Activated gamma-delta T cell (primary cell): ENCODE data around the gene SENP1.

Experiments used
- DNase-seq: peaks from one replicate; lab custom pipeline; 2025; lab: John Stamatoyannopoulos, UW

Gene SENP1

DNA sequence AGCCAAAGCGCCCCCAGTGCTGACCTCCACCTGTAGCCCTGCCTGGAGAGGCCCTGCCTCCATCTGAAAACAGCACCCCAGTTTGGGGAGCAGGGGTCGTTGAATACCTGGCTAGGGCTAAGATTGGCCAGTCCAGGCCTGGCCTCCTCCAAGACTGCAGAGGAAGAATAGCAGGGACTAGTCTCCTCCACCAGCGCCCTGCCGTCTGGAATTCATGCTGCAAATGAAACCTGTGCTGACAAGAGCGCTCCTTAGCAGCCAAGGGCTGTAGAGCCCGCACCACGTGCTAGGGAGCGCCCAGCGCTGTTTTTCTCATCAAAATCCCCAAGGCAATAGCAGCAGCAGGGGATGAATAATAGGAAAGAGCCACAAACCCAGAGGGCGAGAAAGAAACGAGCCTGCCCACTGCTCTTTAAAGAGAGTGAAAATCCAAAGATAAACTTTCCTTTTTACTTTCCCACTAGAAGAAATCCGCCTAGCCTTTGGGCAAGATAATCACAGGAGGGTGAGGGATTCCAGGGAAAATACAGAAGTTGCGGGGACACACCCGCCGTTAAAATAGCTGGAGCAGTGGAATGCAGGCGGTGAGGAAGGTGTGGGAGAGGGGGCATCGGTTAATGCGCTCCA is 104.9 kb downstream of the SENP1 start:
- no peak for DNase-seq

DNA sequence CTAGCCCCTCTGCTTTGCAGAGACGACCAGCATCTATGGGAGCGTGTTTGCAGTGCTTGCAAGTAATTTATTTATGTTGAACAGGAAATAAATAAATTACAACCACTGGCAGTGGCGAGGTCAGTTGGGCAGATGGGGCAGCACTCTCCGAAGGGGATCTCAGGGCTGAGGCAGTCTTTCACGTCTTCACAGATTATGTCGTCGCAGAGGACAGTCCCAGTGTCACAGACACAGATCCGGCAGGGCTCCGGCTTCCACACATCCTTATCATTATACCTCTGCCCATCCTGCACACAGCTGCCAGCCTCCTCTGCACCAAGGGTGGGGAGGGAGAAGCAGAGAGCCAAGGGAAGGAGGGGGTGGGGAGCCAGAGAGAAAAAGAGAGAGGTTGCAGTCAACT is 106.1 kb downstream of the SENP1 start:
- DNase-seq: no peak

DNA sequence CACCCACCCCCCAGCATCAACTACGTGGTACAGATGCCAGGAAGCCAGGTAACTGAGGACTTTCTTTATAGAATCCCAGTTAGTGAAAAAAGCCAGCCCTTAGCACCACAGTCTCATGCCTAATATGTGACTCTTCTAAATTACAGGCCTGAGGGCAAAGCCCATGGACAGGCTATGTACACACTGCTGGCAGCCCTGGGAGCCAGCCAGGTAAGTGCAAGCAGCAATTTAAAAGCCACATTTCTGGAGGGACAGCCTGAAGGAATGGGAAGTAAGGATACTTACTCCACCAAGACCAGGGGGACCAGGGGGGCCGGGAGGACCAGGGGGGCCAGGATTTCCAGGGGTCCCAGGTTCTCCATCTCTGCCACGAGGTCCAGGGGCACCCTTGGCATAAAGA is 108.6 kb downstream of the SENP1 start:
- no peak for DNase-seq

DNA sequence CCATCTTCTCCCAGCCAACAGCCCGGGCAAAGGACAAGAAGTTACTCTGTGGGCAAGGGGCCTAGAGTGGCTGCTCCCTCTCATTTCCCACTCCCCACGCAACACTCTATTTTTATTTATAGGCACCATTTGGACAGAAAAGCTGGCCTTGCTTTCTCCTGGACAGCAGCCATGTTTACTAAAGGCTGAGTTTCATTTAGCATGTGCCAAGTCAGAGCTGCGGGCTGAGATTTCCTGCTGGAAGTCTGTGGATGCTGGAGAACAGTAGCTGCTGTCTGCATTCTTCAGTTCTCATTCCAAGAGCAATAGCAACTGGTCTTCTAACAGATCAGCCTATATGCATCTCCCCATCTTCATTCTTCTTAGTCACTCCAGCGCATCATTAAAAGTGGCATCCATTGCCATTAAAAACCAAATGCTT is 109.9 kb downstream of the SENP1 start:
- DNase-seq: no peak

DNA sequence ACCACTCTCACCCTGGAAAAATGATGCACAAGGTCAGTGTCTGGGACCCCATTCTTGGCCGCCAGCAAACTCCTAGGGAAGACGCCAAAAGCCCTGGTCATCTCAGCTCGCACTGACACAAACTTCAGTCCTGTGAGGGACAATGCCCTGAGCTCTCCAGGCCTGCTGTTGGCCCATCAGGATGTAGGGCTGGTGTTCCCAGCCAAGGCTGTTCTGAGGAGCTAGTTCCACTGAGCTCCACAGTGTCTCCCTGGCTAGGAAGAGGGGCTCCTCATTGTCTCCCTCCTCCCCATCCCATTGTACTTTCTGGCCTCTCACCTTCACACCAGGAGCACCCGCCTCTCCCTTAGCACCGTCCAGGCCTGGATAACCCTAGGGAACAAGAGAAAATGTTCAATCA is 112.4 kb downstream of the SENP1 start:
- DNase-seq: no peak
